Caco-2 (cell line): Measurements from ENCODE around the gene PURA. TPM values are rescaled to one million over a fixed set of nuclear protein-coding genes. Genes with fewer than 3 reads are reported as not detected.
A peak's percentile ranks its signal among the peaks of the same experiment; 100 is the strongest.

ENCODE experiments used
- BruUV-seq: library from RNA; stranded (reverse); fragments of 400-500 nt; replicated peaks from 2 replicates; lab custom pipeline; 2021; lab: Mats Ljungman, UMichigan
- CTCF ChIA-PET: fragments of 300-600 bp; sonication (Branson Sonifier 250); formaldehyde crosslinking; loops from one replicate; lab custom pipeline; 2022; ENCODE audit warnings: antibody characterized with exemption; lab: Charles Lee
- POLR2A ChIA-PET: fragments of 300-600 bp; sonication (Branson Sonifier 250); formaldehyde crosslinking; loops from one replicate; lab custom pipeline; 2022; ENCODE audit warnings: antibody characterized with exemption; lab: Charles Lee
- DNase-seq, 2 experiments: peaks; one replicate each; pipeline versions ENCODE4 v3.0.0 to v3.0.0-alpha.2; 2020 to 2022
- H3K27me3 ChIP-seq: replicated peaks from 2 replicates; pipeline ENCODE4 v1.6.0; 2011; ENCODE audit warnings: low read length; ENCODE audit not compliant: control insufficient read depth, insufficient read depth
- H3K36me3 ChIP-seq: 2 replicates; pipeline ENCODE4 v1.5.1; 2011; ENCODE audit warnings: low read length; ENCODE audit not compliant: control insufficient read depth, insufficient read depth
- H3K4me1 ChIP-seq: fragments of 250-450 bp; sonication (Bioruptor Pico); 2 replicates; pipeline ENCODE4 v1.5.1; 2020; ENCODE audit warnings: mild to moderate bottlenecking
- H3K4me3 ChIP-seq: 2 replicates; pipeline ENCODE4 v1.5.1; 2011; ENCODE audit warnings: low read depth, mild to moderate bottlenecking, control low read depth, low read length
- H3K9me3 ChIP-seq: fragments of 250-450 bp; sonication (Bioruptor Pico); 2 replicates; pipeline ENCODE4 v1.5.1; 2020; ENCODE audit warnings: mild to moderate bottlenecking, moderate library complexity
- H3K27ac Mint-ChIP-seq: one replicate; pipeline ENCODE4 v1.8.0; 2022; ENCODE audit warnings: mixed read lengths; ENCODE audit not compliant: unreplicated experiment
- H3K27me3 Mint-ChIP-seq: one replicate; pipeline ENCODE4 v1.8.0; 2022; ENCODE audit warnings: mixed read lengths; ENCODE audit not compliant: insufficient read depth, unreplicated experiment
- H3K36me3 Mint-ChIP-seq: one replicate; pipeline ENCODE4 v1.8.0; 2022; ENCODE audit warnings: mild to moderate bottlenecking, mixed read lengths; ENCODE audit not compliant: insufficient read depth, unreplicated experiment
- H3K4me1 Mint-ChIP-seq: one replicate; pipeline ENCODE4 v1.8.0; 2022; ENCODE audit warnings: low read depth, mixed read lengths; ENCODE audit not compliant: unreplicated experiment
- H3K4me3 Mint-ChIP-seq: one replicate; pipeline ENCODE4 v1.8.0; 2022; ENCODE audit warnings: mild to moderate bottlenecking, moderate library complexity, mixed read lengths; ENCODE audit not compliant: unreplicated experiment
- H3K9me3 Mint-ChIP-seq: one replicate; pipeline ENCODE4 v1.8.0; 2022; ENCODE audit warnings: mixed read lengths; ENCODE audit not compliant: unreplicated experiment
- CTCF ChIP-seq, 2 experiments: fragments of 200-600 bp in 1 of 2; IDR thresholded peaks; 1 replicate in 1 of 2; 2 replicates in 1 of 2; pipeline versions ENCODE4 v1.5.1 to v1.8.0; 2011 to 2022; ENCODE audit warnings: antibody characterized with exemption in 1 of 2, control low read depth in 1 of 2, inconsistent platforms in 1 of 2, low read depth in 1 of 2, low read length in 1 of 2, mild to moderate bottlenecking in 1 of 2, moderate library complexity in 1 of 2; ENCODE audit not compliant: insufficient read depth in 1 of 2, severe bottlenecking in 1 of 2, unreplicated experiment in 1 of 2
- intact Hi-C: fragments of 100-400 bp; cut with micrococcal nuclease; formaldehyde crosslinking; loops from one replicate; pipeline ENCODE4 v1.10.0; 2022; ENCODE audit not compliant: unreplicated experiment
- total RNA-seq: library from RNA; stranded (reverse); gene quantifications from 2 replicates; pipeline ENCODE4 v1.2.3, GENCODE V29; 2022

PURA gene
- total RNA-seq, 1 experiment from 2014 or later: 14.5 TPM

GRCh38 chr5:140136624-140137023 lies 22.7 kb downstream of the PURA start:
- Histone ChIP-seq H3K4me1 (no peaks in the 10 kb centered on the region), H3K9me3 (no peaks in the 10 kb centered on the region), H3K4me3 (no peak overlapping the region), H3K27me3 (no peaks in the 10 kb centered on the region), H3K36me3 (no peaks in the 10 kb centered on the region)
- Mint-ChIP-seq H3K4me1 (no peaks in the 10 kb centered on the region), H3K27me3 (no peaks in the 10 kb centered on the region), H3K36me3 (no peaks in the 10 kb centered on the region), H3K4me3 (no peak overlapping the region), H3K9me3 (no peaks in the 10 kb centered on the region), H3K27ac (no peak overlapping the region)
- TF ChIP-seq CTCF (IDR thresholded peaks at IDR 0.05; ENCODE audit: insufficient read depth in 1 of 2, low read depth in 1 of 2, low read length in 1 of 2, severe bottlenecking in 1 of 2, unreplicated experiment in 1 of 2): no peak
- POLR2A ChIA-PET: no interaction called here
- no TSS peak for BruUV-seq
- CTCF ChIA-PET: no interaction called here
- intact Hi-C loops: no loop called here
- DNase-seq: no peak

- ChIA-PET POLR2A (no interaction called here), CTCF (interaction anchor here (0.6 kb wide), 1 partner anchor 188 kb away, joined by 3 read pairs; no protein-coding TSS in a partner anchor)
- Mint-ChIP-seq H3K27me3 (no peaks in the 10 kb centered on the region), H3K9me3 (no peaks in the 10 kb centered on the region), H3K4me1 (no peaks in the 10 kb centered on the region), H3K36me3 (no peaks in the 10 kb centered on the region), H3K27ac (no peak overlapping the region), H3K4me3 (no peak overlapping the region)
- no peaks in the 10 kb centered on the region for H3K4me1 ChIP-seq
- no peak overlapping the region for H3K4me3 ChIP-seq
- intact Hi-C loops: loop anchor here (5.0 kb wide), 1 partner anchor 33 kb away; no protein-coding TSS in a partner anchor
- H3K27me3 ChIP-seq: no peaks in the 10 kb centered on the region
- H3K9me3 ChIP-seq: no peaks in the 10 kb centered on the region
- DNase-seq: no peak
- no peak for TF ChIP-seq CTCF (IDR thresholded peaks at IDR 0.05; ENCODE audit: insufficient read depth in 1 of 2, low read depth in 1 of 2, low read length in 1 of 2, severe bottlenecking in 1 of 2, unreplicated experiment in 1 of 2)
- no peaks in the 10 kb centered on the region for H3K36me3 ChIP-seq
- BruUV-seq: no TSS peak
These were observed 26.5 kb downstream of the PURA start for GRCh38 chr5:140140435-140140834.

GRCh38 chr5:140141241-140141640 lies 27.3 kb downstream of the PURA start:
- ChIA-PET POLR2A (no interaction called here), CTCF (interaction anchor here (0.5 to 1.0 kb wide), 5 partner anchors 11 to 187 kb away, joined by 3 to 11 read pairs (median 3); no protein-coding TSS in a partner anchor)
- intact Hi-C loops: loop anchor here (5.0 kb wide), 1 partner anchor 34 kb away; no protein-coding TSS in a partner anchor
- DNase-seq: peak in 1 of 2 experiments; percentile 24
- Mint-ChIP-seq H3K27ac (no peak overlapping the region), H3K4me1 (no peaks in the 10 kb centered on the region), H3K9me3 (no peaks in the 10 kb centered on the region), H3K27me3 (no peaks in the 10 kb centered on the region), H3K36me3 (no peaks in the 10 kb centered on the region), H3K4me3 (no peak overlapping the region)
- no TSS peak for BruUV-seq
- Histone ChIP-seq H3K27me3 (no peaks in the 10 kb centered on the region), H3K4me1 (no peaks in the 10 kb centered on the region), H3K4me3 (no peak overlapping the region), H3K36me3 (no peaks in the 10 kb centered on the region), H3K9me3 (no peaks in the 10 kb centered on the region)
- no peak for TF ChIP-seq CTCF (IDR thresholded peaks at IDR 0.05; ENCODE audit: insufficient read depth in 1 of 2, low read depth in 1 of 2, low read length in 1 of 2, severe bottlenecking in 1 of 2, unreplicated experiment in 1 of 2)
